ENCODE measurements around the gene PLD4.
A peak's percentile ranks its signal among the peaks of the same experiment; 100 is the strongest.
"Not testable (repeated sequence)": the region's sequence is repeated elsewhere in the genome, so short reads cannot be mapped to it uniquely, and the experiment has no call there.

PLD4 gene

DNA sequence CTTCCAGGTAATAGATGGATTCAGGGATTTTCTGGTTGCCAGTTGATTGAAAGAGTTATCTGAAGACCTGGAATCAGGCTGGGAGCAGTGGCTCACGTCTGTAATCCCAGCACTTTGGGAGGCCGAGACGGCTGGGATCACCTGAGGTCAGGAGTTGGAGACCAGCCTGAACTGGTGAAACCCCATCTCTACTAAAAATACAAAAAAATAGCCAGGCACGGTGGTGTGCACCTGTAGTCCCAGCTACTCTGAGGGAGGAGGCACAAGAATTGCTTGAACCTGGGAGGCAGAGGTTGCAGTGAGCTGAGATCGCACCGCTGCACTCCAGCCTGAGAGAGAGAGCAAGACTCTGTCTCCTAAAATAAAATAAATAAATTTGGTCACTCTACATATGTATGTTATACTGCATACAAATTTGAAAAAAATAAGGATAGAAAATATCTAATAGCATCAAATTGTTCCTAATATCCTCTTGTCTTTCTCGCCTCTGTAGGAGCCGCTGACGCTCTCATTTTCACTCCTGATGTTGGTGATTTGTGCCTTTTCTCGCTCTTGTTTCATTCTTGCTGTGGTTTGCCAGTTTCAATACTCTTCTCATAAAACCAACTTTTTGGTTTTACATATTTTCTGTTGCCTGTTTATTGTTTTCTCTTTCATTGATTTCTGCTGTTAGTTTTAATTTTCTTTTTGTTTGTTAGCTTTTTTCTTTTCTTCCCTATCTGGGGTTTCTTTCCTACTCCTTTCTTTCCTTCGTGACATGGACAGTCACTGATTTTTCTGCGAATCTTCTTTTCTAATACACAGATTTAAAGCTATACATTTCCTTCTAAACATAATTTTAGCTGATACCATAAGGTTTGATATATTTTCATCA lies 23.8 kb upstream of the PLD4 start:
- DNase-seq: no peak

DNA sequence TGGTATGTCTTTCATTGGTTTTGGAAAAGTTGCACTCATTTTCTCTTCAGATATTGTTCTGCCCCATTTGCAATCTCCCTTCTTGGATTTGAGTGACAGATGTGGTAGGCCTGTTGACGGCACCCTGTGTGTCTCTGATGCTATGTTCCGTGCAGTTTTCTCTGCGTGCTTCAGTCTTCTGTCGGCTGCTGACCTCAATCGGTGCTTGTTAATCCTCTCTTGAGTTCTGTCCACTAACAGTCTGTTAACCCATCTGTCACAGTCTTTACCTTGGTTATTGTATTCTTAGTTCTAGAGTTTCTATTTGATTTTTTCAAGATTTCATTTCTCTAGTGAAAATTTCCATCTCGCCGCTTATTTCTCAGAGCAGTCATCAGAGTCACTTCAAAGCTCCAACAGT lies 20.7 kb upstream of the PLD4 start:
- no peak for DNase-seq

DNA sequence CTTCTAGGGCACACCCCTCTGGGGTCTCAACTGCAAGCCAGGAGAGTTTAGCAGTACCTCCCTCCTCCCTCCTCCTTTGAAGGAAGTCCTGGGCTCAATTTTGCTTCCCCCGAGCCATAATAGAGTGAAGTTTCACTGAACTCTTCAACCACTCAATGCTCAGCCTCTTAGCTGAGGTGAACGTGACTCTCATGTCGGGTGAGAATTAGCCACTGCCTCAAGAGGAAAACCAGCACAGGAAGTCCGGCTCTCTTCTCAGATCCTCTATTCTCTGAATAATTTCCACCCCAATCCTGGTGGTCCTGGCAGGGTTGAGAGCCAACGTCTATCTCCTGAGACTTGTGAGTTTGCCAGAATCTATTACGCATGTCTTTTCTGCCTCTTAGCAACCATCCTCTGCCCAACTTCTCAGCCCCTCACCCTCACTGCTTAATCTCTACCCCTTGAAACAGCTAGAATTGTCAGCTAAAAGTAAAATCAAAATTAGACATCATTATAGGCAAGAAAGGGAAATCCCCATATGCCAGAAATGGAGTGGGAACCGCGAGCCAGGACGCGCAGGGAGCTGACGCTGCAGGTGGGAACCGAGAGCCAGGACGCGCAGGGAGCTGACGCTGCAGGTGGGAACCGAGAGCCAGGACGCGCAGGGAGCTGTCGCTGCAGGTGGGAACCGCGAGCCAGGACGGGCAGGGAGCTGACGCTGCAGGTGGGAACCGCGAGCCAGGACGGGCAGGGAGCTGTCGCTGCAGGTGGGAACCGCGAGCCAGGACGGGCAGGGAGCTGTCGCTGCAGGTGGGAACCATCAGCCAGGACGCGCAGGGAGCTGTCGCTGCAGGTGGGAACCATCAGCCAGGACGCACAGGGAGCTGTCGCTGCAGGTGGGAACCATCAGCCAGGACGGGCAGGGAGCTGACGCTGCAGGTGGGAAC lies 19.8 kb upstream of the PLD4 start:
- DNase-seq: not testable (repeated sequence)

DNA sequence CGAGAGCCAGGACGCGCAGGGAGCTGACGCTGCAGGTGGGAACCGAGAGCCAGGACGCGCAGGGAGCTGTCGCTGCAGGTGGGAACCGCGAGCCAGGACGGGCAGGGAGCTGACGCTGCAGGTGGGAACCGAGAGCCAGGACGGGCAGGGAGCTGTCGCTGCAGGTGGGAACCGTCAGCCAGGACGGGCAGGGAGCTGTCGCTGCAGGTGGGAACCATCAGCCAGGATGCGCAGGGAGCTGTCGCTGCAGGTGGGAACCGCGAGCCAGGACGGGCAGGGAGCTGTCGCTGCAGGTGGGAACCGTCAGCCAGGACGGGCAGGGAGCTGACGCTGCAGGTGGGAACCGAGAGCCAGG lies 19.1 kb upstream of the PLD4 start:
- not testable (repeated sequence) for DNase-seq

DNA sequence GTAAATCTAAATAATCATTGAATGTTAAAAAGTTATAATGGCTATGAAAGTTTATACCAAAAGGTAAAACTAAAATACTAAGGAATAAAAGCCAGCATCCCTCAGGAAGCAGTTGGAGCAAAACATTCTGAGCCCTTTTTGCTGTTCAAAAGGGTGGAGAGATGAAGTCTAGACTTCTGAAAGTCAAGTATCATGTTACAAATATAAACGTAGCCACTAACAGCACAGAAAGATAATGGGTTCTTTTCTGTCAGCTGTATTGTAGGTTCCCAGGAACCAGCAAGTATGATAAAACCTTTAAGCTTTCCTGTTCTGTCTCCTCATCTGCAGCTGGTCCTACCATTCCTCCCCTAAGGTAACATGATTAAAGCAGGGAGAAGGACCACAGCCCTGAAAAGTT lies 16.4 kb upstream of the PLD4 start:
- peak; percentile 1 for DNase-seq

DNA sequence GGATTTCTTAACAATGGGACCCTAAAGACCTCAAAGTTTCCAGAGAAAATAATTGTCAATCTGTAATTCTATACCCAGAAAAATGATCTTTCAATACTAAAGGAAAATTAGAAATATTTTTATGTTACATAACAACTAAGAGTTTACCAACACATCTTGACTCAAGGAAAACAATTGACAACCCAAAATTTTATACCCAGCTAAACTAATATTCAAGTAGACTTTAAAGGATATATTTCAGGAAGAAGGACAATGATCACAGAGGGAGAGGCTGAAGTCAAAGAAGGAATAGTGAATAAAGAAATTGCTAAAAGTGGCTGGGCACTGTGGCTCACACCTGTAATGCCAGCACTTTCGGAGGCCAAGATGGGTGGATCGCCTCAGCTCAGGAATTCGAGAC lies 12.6 kb upstream of the PLD4 start:
- no peak for DNase-seq

DNA sequence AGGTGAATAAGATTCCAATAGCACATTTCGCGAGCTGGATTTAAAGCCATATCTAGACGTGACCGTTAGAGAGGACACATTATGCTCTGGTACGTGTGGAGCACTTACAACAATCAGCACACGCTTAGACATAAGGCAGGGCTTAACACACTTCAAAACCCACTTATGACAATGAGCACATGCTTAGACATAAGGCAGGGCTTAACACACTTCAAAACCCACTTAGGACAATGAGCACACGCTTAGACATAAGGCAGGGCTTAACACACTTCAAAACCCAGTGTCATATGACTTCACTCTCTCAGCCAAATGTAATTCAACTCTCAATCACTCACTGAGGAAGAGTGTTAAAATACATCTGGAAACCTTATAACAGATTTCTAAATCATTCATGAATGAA lies 11.2 kb upstream of the PLD4 start:
- DNase-seq: no peak

DNA sequence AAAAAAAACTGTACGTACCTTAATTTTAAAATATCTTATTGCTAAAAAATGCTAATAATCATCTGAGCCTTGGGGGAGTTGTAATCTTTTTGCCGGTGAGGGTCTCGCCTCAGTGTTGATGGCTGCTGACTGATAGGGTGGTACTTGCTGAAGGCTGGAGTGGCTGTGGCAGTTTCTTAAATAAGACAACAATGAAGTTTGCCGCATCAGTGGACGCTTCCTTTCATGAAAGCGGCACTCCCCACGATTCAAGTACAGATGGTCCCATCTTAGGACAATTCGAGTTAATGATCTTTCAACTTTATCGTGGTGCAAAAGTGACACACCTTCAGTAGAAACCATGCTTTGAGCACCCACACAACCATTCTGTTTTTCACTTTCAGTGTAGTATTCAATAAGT lies 7.6 kb upstream of the PLD4 start:
- no peak for DNase-seq

DNA sequence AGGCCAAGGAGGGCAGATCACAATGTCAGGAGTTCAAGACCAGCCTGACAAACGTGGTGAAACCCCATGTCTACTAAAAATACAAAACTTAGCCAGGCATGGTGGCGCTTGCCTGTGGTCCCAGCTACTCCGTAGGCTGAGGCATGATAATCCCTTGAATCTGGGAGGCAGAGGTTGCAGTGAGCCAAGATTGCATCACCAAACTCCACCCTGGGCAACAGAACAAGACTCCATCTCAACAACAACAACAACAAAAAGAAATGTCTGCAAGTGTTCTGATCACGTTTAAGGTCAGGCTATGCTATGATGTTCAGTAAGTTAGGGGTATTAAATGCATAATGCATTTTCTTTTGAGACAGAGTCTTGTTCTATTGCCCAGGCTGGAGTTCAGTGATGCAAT lies 6.7 kb upstream of the PLD4 start:
- DNase-seq: no peak

DNA sequence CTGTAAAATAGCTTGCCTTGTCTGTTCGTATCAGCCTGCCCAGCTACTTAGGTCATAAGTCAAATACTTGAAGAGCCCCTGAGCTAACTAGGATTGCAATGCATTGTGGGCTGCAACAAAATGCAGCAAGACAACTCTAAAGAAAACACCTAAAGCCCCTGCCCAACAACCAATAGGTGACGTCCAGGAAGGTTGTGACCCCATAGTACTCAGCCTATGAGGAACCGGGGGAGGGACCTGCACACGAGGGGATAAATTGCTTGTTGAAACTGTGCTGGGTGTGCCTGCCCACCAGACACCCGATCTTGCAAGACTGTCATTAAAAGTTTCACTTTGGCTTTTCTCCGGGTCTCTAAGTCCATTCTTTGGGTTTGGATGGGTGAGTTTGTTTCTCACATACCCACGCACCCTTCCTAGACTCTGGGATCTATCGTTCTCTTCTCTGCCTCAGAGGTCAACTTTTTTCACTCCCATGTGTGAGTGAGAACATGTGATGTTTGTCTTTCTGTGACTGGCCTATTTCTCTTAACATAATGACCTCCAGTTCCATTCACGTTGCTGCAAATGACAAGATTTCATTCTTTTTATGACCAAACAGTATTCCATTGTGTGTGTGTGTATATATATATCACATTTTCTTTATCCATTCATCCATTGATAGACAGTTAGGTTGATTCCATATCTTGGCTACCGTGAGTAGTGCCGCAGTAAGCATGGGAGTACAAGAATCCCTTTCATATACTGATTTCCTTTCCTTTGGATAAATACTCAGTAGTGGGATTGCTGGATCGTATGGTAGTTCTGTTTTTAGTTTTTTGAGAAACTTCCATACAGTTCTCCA lies 5.3 kb upstream of the PLD4 start:
- not testable (repeated sequence) for DNase-seq

DNA sequence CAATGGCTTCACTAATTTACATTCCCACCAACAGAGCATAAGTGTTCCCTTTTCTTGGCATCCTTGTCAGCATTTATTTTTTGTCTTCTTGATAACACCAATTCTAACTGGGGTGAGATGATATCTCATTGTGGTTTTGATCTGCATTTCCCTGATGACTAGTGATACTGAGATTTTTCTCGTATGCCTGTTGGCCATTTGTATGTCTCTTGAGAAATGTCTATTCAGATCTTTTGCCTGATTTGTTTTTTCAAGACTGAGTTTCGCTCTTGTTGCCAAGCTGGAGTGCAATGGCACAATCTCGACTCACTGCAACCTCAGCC lies 4.7 kb upstream of the PLD4 start:
- DNase-seq: no peak

DNA sequence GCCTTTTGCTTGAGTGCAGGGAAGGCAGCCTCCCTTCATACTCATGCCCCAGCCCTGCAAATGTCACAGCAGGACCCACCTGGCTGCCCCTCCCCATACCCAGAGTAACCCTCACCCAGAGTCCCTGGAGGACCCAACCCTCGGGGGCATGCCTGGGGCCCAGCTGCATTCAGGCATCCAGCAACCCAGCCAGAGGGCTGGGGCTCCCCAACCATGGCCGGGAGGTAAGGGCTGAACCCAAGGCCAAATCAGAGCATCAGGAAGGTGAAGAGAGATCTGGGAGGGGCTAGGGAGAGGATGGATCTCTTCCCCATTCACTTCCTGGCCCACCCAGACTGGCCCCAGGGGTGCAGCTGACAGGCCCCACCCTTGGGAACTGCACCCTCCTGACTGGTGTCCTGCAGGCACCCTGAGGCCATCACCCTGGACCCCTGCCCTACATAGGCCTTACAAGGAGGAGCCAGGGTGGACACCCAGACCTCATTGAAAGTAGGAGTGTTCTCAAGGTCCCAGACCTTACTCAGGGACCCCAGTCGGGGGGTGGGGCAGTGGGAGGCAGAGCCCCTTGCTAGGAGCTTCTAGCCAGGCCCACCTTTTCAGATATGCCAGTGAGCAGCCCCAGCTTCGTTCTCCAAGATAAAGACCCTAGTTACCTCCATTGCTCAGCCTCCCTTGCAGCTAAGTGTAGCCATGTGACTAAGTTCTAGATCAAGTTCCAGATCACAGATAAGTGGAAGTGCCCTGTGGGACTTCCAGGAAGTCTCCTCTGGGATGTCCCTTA lies 849 bp upstream of the PLD4 start:
- DNase-seq: no peak

DNA sequence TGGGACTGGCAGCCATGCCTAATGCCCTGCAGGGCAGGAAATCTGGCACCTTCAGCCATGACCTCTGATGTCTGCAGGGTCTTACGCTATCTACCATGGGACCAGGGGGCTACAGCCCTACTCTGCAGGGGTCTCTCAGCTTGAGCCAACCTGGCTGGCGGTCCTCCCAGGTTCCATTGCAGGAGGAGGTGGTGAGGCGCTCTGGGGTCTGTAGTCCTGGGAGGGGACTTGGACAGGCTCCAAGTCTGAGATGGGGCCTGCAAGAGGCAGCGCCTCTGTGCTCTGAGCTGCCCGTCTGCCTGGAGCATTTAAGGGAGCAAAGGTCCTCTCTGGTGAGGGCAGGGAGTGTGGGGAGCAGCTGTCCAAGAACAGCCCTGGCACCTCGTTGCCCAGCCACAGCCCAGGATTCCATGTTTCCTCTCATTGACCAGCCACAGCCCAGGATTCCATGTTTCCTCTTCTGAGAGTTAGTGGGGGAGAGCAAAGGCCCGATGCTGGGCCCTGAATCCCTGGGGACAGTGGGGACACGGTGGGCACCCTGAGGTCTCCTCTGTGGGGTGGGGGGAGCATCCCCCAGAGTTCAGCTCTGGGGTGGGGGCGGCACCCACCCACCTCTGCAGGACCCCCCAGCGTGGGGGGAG lies 655 bp downstream of the PLD4 start:
- DNase-seq: no peak

DNA sequence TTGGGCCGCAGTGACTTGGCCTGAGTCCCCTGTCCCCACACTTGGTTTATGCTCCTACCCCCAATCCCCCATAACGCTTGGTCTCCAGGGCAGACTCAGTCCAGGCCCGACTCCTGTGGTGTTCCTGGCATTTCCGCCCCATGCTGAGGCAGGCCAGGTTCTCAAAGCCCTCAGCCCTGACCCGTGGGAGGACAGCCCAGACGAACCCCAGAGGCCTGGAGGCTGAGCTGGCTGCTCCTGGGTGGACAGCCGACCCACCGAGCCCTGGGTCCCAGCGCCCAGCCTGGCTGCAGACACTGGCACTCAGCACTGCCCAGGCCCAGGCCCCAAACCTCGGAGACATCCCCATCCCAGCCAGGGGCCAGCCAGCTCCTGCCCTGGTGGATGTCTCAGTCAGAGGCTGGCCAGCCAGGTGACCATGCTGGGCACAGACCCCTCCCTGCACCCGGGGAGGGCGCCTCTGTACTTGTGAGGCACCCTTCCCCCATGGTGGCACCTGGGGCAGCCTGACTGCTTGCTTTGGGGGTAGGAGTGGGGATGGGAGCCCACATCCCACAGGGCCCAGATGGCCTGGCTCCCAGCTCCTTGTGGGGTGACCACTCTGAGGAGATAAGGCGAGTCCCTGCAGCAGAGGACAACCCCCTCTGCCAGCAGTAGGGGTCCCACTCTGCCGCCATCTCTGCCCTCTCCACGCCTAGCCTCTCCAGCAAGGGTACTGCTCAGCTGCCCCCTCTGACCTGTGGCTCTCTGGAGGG lies 1.4 kb downstream of the PLD4 start:
- no peak for DNase-seq

DNA sequence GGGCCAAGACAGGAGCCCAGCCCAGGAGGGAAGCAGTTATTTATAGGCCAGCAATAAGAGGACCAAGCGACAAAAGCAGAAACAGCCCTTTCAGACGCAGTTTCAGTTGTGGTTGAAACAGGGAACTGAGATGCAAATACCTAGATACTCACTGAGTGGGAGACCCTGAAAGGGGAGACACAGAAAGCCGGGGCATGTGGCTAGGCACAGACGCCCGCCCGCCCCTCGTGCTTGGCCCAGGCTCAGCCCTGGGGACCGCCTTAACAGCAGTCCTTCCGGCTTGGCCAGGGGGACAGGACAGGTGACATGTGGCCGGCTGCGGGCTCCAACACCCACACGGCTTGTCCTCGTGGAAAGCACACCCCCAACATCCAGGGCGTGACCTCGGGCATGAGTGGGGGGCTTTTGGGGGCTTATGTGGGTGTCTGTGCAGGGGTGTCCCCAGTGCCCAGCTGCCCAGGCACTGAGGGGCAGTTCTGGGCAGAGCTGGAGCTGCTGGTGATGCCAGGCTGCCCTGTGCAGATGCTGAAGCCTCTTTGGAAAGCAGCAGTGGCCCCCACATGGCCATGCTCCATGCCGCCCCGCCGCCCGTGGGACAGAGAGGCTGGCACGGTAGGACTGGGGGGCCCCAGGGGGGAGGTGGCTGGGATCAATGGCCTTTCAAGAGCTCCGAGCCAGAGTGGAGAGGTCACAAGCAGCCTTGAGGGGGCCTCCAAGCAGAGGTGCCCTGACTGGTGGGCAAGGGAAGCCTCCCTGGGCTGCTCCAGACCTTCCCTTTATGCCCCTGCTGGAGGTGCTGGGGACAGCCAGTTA lies 2.1 kb downstream of the PLD4 start:
- no peak for DNase-seq

DNA sequence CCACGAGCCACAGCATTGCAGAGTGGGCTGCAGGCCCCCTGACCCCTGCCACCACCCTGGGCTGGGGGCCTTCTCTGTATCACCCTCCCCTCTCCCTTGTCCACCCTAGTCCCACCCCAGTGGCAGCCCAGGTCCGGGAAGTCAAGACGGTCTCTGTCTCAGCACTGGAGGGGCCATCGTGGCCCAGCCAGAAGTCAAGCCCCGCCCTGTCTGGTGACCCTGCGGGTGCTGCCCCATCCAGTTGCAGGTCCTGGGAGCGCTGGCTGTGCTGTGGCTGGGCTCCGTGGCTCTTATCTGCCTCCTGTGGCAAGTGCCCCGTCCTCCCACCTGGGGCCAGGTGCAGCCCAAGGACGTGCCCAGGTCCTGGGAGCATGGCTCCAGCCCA lies 2.7 kb downstream of the PLD4 start:
- DNase-seq: no peak

DNA sequence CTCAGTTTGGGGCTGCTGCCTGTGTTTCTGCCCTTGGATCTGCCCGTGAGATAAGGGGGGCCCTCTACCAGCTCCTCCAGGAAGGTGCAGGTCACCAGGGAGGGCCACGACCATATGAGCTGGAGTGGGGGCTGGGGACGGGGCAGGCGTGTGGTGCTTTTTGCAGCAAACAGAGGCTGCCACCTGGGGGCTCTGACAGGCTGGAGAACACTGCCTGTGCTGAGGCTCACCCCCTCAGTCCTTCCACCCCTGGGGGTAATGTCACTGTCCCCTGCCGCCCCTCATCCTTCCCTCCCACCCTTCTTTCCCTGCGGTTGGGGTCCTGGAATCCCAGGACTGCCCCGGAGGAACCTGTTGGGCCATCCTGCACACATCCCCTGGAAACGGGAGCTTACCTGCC lies 3.2 kb downstream of the PLD4 start:
- no peak for DNase-seq

DNA sequence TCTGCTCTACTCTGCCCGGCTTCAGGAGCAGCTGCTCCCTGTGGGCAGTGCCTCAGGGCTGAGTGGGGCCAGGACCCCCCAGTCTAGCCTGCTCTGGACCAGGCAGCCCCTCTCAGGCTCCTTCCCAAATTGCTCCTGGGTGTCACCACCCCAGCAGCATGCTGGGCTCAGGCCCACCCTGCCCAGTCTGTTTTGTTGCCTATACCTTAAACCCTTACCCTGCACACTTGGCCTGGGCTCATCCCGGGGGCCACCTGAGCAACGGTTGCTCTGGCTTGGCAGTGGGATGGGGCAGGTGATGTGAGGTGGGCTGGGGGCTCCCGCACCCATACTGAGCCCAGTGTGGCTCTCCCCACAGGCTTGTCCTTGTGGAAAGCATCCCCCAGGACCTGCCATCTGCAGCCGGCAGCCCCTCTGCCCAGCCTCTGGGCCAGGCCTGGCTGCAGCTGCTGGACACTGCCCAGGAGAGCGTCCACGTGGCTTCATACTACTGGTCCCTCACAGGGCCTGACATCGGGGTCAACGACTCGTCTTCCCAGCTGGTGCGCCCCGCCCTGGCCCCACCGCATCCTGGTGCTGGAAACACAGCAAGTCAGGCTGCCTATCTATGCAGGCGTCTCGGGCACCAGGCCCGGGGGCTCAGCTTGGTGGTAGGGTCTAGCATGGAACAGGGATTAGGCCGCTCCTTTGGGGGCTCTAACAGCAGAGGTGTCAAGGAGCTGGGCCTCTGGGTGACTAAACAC lies 3.9 kb downstream of the PLD4 start:
- no peak for DNase-seq
